Nephron (organoid): ENCODE results near the gene SOWAHB.

Source experiments
- H3K27ac Mint-ChIP-seq, 3 experiments: 2 replicates each; pipeline ENCODE4 v1.8.0; 2020; ENCODE audit warnings: mixed read lengths in 3 of 3, mild to moderate bottlenecking in 2 of 3, moderate library complexity in 1 of 3
- H3K27me3 Mint-ChIP-seq: 2 replicates; pipeline ENCODE4 v1.8.0; 2021; ENCODE audit warnings: low read depth, mild to moderate bottlenecking, moderate library complexity, mixed read lengths
- H3K36me3 Mint-ChIP-seq: 2 replicates; pipeline ENCODE4 v1.8.0; 2020; ENCODE audit warnings: low read depth, mixed read lengths
- H3K4me1 Mint-ChIP-seq: 2 replicates; pipeline ENCODE4 v1.8.0; 2020; ENCODE audit warnings: mixed read lengths
- H3K4me3 Mint-ChIP-seq, 3 experiments: 2 replicates each; pipeline ENCODE4 v1.8.0; 2020; ENCODE audit warnings: mild to moderate bottlenecking in 3 of 3, mixed read lengths in 3 of 3, moderate library complexity in 2 of 3
- H3K9me3 Mint-ChIP-seq: 2 replicates; pipeline ENCODE4 v1.8.0; 2020; ENCODE audit warnings: mixed read lengths
- TF ChIP-seq, protein P1 (sequence below), 3 experiments: fragments of 200-600 bp; sonication (generic); IDR thresholded peaks; one replicate each; pipeline ENCODE4 v1.5.0; 2021; ENCODE audit warnings: antibody characterized with exemption in 3 of 3; ENCODE audit not compliant: unreplicated experiment in 3 of 3

The SOWAHB gene

DNA sequence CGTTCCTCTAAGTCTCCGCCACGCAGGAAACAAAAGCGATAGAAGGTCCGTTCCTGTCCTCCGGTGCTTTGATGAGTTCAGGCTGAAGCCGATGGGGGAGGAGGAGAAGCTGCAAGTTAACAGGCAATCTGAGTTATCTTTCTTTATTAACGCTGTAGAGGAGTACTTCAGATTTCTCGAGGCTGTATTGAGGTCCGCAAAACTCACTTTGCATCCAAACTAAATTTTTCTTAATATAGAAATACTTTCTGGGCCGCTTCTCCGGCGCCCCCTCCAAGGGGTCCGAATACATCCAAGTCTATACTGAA is 395 bp upstream of the SOWAHB start:
- Mint-ChIP-seq H3K27me3 (peaks cover 45% of the 10 kb centered on the region), H3K36me3 (no peaks in the 10 kb centered on the region), H3K27ac (peak overlapping the region in 2 of 3 experiments; percentile 10 to 62), H3K9me3 (no peaks in the 10 kb centered on the region), H3K4me1 (peaks cover 19% of the 10 kb centered on the region), H3K4me3 (peak overlapping the region; percentile 64 to 65 (median 65))
- TF ChIP-seq, protein P1, sequence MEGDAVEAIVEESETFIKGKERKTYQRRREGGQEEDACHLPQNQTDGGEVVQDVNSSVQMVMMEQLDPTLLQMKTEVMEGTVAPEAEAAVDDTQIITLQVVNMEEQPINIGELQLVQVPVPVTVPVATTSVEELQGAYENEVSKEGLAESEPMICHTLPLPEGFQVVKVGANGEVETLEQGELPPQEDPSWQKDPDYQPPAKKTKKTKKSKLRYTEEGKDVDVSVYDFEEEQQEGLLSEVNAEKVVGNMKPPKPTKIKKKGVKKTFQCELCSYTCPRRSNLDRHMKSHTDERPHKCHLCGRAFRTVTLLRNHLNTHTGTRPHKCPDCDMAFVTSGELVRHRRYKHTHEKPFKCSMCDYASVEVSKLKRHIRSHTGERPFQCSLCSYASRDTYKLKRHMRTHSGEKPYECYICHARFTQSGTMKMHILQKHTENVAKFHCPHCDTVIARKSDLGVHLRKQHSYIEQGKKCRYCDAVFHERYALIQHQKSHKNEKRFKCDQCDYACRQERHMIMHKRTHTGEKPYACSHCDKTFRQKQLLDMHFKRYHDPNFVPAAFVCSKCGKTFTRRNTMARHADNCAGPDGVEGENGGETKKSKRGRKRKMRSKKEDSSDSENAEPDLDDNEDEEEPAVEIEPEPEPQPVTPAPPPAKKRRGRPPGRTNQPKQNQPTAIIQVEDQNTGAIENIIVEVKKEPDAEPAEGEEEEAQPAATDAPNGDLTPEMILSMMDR (IDR thresholded peaks at IDR 0.05; ENCODE audit: unreplicated experiment in 3 of 3) = no peak

DNA sequence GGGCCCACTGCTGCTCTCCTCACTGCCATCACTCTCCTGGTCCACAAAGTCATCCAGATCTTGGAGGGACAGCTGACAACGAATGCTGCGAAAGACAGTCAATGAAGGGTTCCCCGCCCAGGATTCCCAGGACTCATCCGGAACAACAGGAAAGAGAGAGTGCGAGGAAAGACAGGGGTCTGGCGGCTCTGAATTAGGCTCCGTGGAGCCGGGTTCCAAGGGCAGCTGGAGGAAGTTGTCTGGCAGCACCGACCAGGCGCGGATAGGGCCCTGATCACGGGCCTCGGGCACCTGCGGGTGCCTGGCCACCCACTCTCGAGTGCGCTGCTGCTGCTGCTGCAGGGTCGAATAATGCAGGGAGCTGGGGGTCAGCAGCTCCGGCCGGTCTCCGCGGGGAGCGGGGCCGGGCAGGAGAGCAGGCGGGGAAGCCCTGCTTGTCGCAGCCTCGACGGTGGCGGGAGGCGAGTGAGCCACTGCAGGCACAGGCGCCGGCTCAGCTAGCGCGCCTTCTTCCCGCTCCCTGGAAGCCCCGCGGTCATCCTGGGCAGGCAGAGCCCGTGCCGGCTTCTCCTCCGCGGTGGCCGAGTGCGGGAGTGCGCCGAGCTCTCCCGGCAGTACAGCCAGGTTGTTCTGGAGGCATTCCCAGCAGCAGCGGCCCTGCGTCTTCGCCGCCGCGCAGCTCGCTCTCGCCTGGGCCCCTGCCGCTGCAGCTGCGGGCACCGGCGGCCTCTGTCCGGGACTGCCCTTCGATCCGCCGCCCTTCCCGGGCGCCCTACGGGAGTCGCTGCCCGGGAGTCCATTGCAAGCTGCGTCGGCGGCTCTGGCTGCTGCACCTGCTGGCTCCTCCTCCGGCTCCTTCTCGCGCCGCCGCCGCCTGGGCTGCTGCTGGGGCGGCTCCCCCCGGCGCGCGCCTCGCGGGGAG is 1.1 kb downstream of the SOWAHB start:
- H3K36me3 Mint-ChIP-seq = no peaks in the 10 kb centered on the region
- no peak overlapping the region for H3K27ac Mint-ChIP-seq
- H3K9me3 Mint-ChIP-seq = no peaks in the 10 kb centered on the region
- peak overlapping the region; percentile 69 to 75 (median 73) for H3K4me3 Mint-ChIP-seq
- peaks cover 53% of the 10 kb centered on the region for H3K27me3 Mint-ChIP-seq
- TF ChIP-seq, protein P1 (IDR thresholded peaks at IDR 0.05; ENCODE audit: unreplicated experiment in 3 of 3) = no peak
- peaks cover 19% of the 10 kb centered on the region for H3K4me1 Mint-ChIP-seq

DNA sequence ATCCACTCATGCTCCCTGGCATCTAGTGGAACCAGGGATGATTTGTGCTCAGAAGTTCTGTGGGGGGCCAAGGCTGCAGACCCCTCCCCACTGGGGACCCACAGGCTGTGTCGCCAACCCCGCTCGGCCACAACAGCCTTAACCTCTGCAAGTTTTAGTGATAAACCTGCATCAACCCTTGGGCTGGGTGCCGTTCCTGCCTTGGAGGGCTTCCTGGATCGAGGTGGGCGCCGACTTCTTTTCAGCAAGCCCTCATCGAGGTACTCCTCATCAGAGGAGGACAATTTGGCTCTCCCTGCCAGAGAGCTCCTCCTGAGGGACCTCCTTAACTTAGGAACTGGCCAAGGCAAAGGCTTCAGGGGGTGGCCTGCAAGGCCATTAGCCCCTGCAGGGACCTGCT is 1.9 kb downstream of the SOWAHB start:
- H3K27me3 Mint-ChIP-seq = peaks cover 53% of the 10 kb centered on the region

DNA sequence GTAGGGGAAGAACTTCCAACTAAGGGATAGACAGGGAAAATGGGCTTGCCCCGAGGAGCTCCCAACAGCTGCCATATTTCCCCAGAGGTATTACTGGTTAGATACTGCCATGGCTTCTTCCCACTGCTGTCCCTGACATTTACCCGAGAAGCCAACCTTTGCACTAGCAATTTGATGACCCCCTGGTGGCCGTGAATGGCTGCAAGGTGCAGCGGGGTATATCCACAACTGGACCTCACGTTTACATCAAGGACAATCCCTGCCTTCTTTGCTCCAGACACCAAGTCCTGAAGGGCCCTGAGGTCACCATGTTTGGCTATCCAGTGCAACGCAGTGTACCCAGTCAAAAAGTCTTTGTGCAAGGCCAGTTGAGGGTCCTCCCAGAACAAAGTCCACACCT is 2.3 kb downstream of the SOWAHB start:
- Mint-ChIP-seq H3K27ac (peak overlapping the region in 1 of 3 experiments; percentile 42), H3K9me3 (no peaks in the 10 kb centered on the region), H3K4me1 (peaks cover 19% of the 10 kb centered on the region), H3K4me3 (peak overlapping the region in 1 of 3 experiments; percentile 18), H3K27me3 (peaks cover 53% of the 10 kb centered on the region), H3K36me3 (no peaks in the 10 kb centered on the region)
- TF ChIP-seq, protein P1 (IDR thresholded peaks at IDR 0.05; ENCODE audit: unreplicated experiment in 3 of 3) = no peak

More for the DNA sequence above, 1.9 kb downstream of the SOWAHB start:
- TF ChIP-seq, protein P1 (IDR thresholded peaks at IDR 0.05; ENCODE audit: unreplicated experiment in 3 of 3) = no peak
- Mint-ChIP-seq H3K9me3 (no peaks in the 10 kb centered on the region), H3K36me3 (no peaks in the 10 kb centered on the region), H3K4me3 (peak overlapping the region in 1 of 3 experiments; percentile 75), H3K4me1 (peaks cover 19% of the 10 kb centered on the region), H3K27ac (no peak overlapping the region)

DNA sequence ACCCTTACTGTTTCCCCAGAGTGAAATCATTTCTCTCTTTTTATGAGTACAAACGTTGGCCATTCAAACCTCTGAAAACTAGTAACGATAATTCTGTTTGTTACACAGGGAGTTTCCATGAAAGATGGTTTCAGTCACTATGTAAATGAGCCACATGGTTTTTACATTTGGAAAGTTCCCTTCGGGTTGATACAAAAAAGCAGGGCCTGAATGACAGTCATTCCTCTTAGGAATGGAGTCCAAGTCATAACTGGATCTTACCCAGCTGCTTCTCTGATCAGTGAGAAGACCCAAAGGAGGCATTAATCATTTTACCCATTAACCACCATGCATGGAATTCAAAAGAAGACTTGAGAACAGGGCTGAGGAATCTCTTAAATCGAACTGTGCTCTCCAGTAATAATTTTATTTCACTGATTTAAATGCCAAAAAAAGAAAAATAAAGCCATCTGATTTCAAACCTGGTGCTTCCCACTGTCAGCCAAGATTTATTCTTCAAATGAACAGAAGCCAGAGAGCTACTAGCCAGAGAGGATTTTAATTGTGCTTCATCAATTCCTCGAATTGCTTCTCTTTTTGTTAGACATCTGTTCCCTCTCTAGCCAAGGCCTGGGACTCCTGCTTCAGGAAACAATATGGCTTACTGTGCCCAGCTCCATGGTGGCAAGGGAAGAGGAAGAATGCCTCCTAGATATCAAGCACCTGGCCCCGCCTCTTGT is 3.2 kb downstream of the SOWAHB start:
- H3K4me1 Mint-ChIP-seq = peaks cover 19% of the 10 kb centered on the region
- peaks cover 45% of the 10 kb centered on the region for H3K27me3 Mint-ChIP-seq
- no peaks in the 10 kb centered on the region for H3K9me3 Mint-ChIP-seq
- peak overlapping the region in 2 of 3 experiments; percentile 18 to 55 for H3K27ac Mint-ChIP-seq
- H3K4me3 Mint-ChIP-seq = peak overlapping the region; percentile 4 to 45 (median 26)
- TF ChIP-seq, protein P1 (IDR thresholded peaks at IDR 0.05; ENCODE audit: unreplicated experiment in 3 of 3) = no peak
- no peaks in the 10 kb centered on the region for H3K36me3 Mint-ChIP-seq
